GM23338 (cell line): ENCODE results near the gene MRPL48. TPM values are rescaled to one million over a fixed set of nuclear protein-coding genes. Genes with fewer than 3 reads are reported as not detected.

Source experiments
- ATAC-seq: fragments of 200-7000 bp; cut with Tn5 transposase; 3 replicates; pipeline ENCODE4 v1.9.1; 2020
- DNase-seq: peaks from one replicate; pipeline ENCODE4 v3.0.0-alpha.2; 2015; ENCODE audit warnings: low spot score
- H2AFZ ChIP-seq: fragments of 200-600 bp; sonication (generic); 2 replicates; pipeline ENCODE4 v1.8.0; 2016; ENCODE audit warnings: antibody characterized with exemption, mild to moderate bottlenecking, moderate library complexity
- H3F3A ChIP-seq: fragments of 200-600 bp; sonication (generic); replicated peaks from 2 replicates; pipeline ENCODE4 v1.8.0; 2017; ENCODE audit warnings: antibody characterized with exemption, mixed run types, low read depth
- H3K27ac ChIP-seq: fragments of 200-600 bp; sonication (generic); 2 replicates; pipeline ENCODE4 v1.6.1; 2016; ENCODE audit warnings: low read depth
- H3K27me3 ChIP-seq: fragments of 200-600 bp; sonication (generic); 2 replicates; pipeline ENCODE4 v1.8.0; 2016; ENCODE audit warnings: mild to moderate bottlenecking, mixed run types, moderate library complexity; ENCODE audit not compliant: insufficient read depth
- H3K36me3 ChIP-seq: fragments of 200-600 bp; sonication (generic); 2 replicates; pipeline ENCODE4 v1.8.0; 2016; ENCODE audit warnings: mild to moderate bottlenecking; ENCODE audit not compliant: insufficient read depth
- H3K4me1 ChIP-seq: fragments of 200-600 bp; sonication (generic); 2 replicates; pipeline ENCODE4 v1.8.0; 2016; ENCODE audit warnings: mild to moderate bottlenecking, moderate library complexity; ENCODE audit not compliant: insufficient read depth
- H3K4me2 ChIP-seq: fragments of 200-600 bp; sonication (generic); 2 replicates; pipeline ENCODE4 v1.7.1; 2017; ENCODE audit warnings: mixed run types
- H3K4me3 ChIP-seq: fragments of 200-600 bp; sonication (generic); 2 replicates; pipeline ENCODE4 v1.6.1; 2016; ENCODE audit warnings: mixed run types
- H3K79me2 ChIP-seq: fragments of 200-600 bp; sonication (generic); replicated peaks from 2 replicates; pipeline ENCODE4 v1.8.0; 2017; ENCODE audit warnings: mild to moderate bottlenecking; ENCODE audit not compliant: insufficient read depth
- H3K9me2 ChIP-seq: fragments of 200-600 bp; sonication (generic); 2 replicates; pipeline ENCODE4 v1.8.0; 2017; ENCODE audit not compliant: insufficient read depth
- H4K20me1 ChIP-seq: fragments of 200-600 bp; sonication (generic); replicated peaks from 2 replicates; pipeline ENCODE4 v1.8.0; 2017; ENCODE audit warnings: mild to moderate bottlenecking; ENCODE audit not compliant: insufficient read depth
- H3K27ac Mint-ChIP-seq: 2 replicates; pipeline ENCODE4 v1.8.0; 2020; ENCODE audit warnings: inconsistent platforms, mild to moderate bottlenecking, moderate library complexity, mixed read lengths
- H3K27me3 Mint-ChIP-seq: 3 replicates; pipeline ENCODE4 v1.8.0; 2022; ENCODE audit warnings: low read depth, mild to moderate bottlenecking, moderate library complexity, mixed read lengths, inconsistent platforms; ENCODE audit not compliant: insufficient read depth, poor library complexity
- H3K36me3 Mint-ChIP-seq: 3 replicates; pipeline ENCODE4 v1.8.0; 2021; ENCODE audit warnings: low read depth, mild to moderate bottlenecking, inconsistent platforms, moderate library complexity, mixed read lengths
- H3K4me1 Mint-ChIP-seq: 3 replicates; pipeline ENCODE4 v1.8.0; 2020; ENCODE audit warnings: mild to moderate bottlenecking, inconsistent platforms, mixed read lengths
- H3K4me3 Mint-ChIP-seq: 3 replicates; pipeline ENCODE4 v1.8.0; 2021; ENCODE audit warnings: moderate library complexity, mild to moderate bottlenecking, inconsistent platforms, mixed read lengths
- H3K9me3 Mint-ChIP-seq: 3 replicates; pipeline ENCODE4 v1.8.0; 2020; ENCODE audit warnings: moderate library complexity, mild to moderate bottlenecking, inconsistent platforms, mixed read lengths
- CTCF ChIP-seq, 2 experiments: fragments of 200-600 bp in 1 of 2; sonication (generic) in 1 of 2; conservative IDR thresholded peaks; 2 replicates each; pipeline versions ENCODE4 v1.5.1 to v1.6.1; 2016 to 2017; ENCODE audit warnings: antibody characterized with exemption in 2 of 2, low read depth in 2 of 2, mild to moderate bottlenecking in 2 of 2, moderate library complexity in 1 of 2
- ETS1 ChIP-seq: IDR thresholded peaks from 2 replicates; pipeline ENCODE4 v1.6.1; 2016; ENCODE audit warnings: antibody characterized with exemption
- EZH2 ChIP-seq: fragments of 200-600 bp; sonication (generic); IDR thresholded peaks from one replicate; pipeline ENCODE4 v1.8.0; 2017; ENCODE audit warnings: antibody characterized with exemption, mild to moderate bottlenecking, low read depth; ENCODE audit not compliant: unreplicated experiment
- NANOG ChIP-seq: IDR thresholded peaks from 2 replicates; pipeline ENCODE4 v1.6.1; 2016; ENCODE audit warnings: antibody characterized with exemption, borderline replicate concordance
- POLR2AphosphoS5 ChIP-seq: IDR thresholded peaks from 2 replicates; pipeline ENCODE4 v1.6.1; 2016; ENCODE audit warnings: antibody characterized with exemption, low read depth
- ZNF331 ChIP-seq: fragments of 250-450 bp; sonication (Bioruptor Pico); IDR thresholded peaks from 2 replicates; pipeline ENCODE4 v1.5.0; 2020; ENCODE audit warnings: low read depth, mild to moderate bottlenecking, moderate library complexity
- polyA plus RNA-seq: library from polyadenylated mRNA; unstranded; fragments of >200 nt; fragmentation: Nextera tagmentation; extraction: Ambion mirVana; gene quantifications from 2 replicates; pipeline ENCODE4 v1.2.1, GENCODE V29; 2016
- total RNA-seq: library from RNA; depleted of rRNA; stranded (reverse); fragments of >200 nt; shearing (Covaris generic); gene quantifications from 2 replicates; pipeline ENCODE4 v1.2.3, GENCODE V29; 2014
- TF ChIP-seq, protein P1 (sequence below): fragments of 250-450 bp; sonication (Bioruptor Pico); IDR thresholded peaks from 2 replicates; pipeline ENCODE4 v1.5.0; 2020; ENCODE audit warnings: mild to moderate bottlenecking, moderate library complexity

The MRPL48 gene
- total and polyA plus RNA-seq, 2 experiments from 2014 or later, result 24.1 to 103 TPM

GRCh38 chr11:73852049-73852448, 64.4 kb downstream of the MRPL48 start:
- no peak overlapping the region for H3K4me3 Mint-ChIP-seq

DNA sequence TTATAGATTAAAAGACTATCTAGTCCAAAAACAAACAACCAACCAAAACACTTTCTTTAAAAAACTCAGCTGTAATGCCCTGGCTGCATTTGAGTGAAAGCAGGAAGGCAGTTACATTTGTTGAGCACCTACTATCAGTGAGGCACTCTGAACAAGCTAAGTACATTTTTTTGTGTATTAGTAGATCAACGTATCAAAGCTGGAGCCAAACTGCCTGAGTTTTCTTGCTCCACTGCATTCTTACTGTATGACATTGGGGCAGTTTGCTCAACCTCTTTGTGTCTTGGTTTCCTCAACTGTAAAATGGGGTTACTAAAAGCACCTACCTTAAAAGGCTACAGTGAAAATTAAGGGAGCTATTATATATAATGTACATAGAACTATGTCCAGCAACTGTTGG, 67.0 kb downstream of the MRPL48 start:
- no peak for TF ChIP-seq CTCF (conservative IDR thresholded peaks at IDR 0.05; ENCODE audit: low read depth in 2 of 2)
- TF ChIP-seq POLR2AphosphoS5, result no peak
- no peak for TF ChIP-seq ZNF331 (CRISPR knock-in tag)
- TF ChIP-seq EZH2, result no peak
- TF ChIP-seq, protein P1, sequence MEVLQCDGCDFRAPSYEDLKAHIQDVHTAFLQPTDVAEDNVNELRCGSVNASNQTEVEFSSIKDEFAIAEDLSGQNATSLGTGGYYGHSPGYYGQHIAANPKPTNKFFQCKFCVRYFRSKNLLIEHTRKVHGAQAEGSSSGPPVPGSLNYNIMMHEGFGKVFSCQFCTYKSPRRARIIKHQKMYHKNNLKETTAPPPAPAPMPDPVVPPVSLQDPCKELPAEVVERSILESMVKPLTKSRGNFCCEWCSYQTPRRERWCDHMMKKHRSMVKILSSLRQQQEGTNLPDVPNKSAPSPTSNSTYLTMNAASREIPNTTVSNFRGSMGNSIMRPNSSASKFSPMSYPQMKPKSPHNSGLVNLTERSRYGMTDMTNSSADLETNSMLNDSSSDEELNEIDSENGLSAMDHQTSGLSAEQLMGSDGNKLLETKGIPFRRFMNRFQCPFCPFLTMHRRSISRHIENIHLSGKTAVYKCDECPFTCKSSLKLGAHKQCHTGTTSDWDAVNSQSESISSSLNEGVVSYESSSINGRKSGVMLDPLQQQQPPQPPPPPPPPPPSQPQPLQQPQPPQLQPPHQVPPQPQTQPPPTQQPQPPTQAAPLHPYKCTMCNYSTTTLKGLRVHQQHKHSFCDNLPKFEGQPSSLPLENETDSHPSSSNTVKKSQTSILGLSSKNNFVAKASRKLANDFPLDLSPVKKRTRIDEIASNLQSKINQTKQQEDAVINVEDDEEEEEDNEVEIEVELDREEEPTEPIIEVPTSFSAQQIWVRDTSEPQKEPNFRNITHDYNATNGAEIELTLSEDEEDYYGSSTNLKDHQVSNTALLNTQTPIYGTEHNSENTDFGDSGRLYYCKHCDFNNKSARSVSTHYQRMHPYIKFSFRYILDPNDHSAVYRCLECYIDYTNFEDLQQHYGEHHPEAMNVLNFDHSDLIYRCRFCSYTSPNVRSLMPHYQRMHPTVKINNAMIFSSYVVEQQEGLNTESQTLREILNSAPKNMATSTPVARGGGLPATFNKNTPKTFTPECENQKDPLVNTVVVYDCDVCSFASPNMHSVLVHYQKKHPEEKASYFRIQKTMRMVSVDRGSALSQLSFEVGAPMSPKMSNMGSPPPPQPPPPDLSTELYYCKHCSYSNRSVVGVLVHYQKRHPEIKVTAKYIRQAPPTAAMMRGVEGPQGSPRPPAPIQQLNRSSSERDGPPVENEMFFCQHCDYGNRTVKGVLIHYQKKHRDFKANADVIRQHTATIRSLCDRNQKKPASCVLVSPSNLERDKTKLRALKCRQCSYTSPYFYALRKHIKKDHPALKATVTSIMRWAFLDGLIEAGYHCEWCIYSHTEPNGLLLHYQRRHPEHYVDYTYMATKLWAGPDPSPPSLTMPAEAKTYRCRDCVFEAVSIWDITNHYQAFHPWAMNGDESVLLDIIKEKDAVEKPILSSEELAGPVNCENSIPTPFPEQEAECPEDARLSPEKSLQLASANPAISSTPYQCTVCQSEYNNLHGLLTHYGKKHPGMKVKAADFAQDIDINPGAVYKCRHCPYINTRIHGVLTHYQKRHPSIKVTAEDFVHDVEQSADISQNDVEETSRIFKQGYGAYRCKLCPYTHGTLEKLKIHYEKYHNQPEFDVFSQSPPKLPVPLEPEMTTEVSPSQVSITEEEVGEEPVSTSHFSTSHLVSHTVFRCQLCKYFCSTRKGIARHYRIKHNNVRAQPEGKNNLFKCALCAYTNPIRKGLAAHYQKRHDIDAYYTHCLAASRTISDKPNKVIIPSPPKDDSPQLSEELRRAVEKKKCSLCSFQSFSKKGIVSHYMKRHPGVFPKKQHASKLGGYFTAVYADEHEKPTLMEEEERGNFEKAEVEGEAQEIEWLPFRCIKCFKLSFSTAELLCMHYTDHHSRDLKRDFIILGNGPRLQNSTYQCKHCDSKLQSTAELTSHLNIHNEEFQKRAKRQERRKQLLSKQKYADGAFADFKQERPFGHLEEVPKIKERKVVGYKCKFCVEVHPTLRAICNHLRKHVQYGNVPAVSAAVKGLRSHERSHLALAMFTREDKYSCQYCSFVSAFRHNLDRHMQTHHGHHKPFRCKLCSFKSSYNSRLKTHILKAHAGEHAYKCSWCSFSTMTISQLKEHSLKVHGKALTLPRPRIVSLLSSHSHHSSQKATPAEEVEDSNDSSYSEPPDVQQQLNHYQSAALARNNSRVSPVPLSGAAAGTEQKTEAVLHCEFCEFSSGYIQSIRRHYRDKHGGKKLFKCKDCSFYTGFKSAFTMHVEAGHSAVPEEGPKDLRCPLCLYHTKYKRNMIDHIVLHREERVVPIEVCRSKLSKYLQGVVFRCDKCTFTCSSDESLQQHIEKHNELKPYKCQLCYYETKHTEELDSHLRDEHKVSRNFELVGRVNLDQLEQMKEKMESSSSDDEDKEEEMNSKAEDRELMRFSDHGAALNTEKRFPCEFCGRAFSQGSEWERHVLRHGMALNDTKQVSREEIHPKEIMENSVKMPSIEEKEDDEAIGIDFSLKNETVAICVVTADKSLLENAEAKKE, result no peak
- TF ChIP-seq ETS1, result no peak
- no peaks in the 10 kb centered on the region for H3K27me3 ChIP-seq
- 0 out of 2 replicates have a peak, but pooled peaks cover 3% of the 10 kb centered on the region for H3F3A ChIP-seq
- H3K79me2 ChIP-seq, result no peaks in the 10 kb centered on the region
- H4K20me1 ChIP-seq, result 0 out of 2 replicates have a peak, but pooled peaks cover 5% of the 10 kb centered on the region
- DNase-seq, result no peak
- Mint-ChIP-seq H3K4me3 (no peak overlapping the region), H3K9me3 (no peaks in the 10 kb centered on the region; the same call in 2 of the 3 replicates), H3K27ac (no peak overlapping the region), H3K27me3 (no peaks in the 10 kb centered on the region), H3K36me3 (no peaks in the 10 kb centered on the region; the same call in 2 of the 3 replicates), H3K4me1 (peaks cover 7% of the 10 kb centered on the region)
- no peak for ATAC-seq
- H2AFZ ChIP-seq, result no peak overlapping the region
- H3K27ac ChIP-seq, result no peak overlapping the region
- no peaks in the 10 kb centered on the region for H3K9me2 ChIP-seq
- no peaks in the 10 kb centered on the region for H3K36me3 ChIP-seq
- no peak overlapping the region for H3K4me2 ChIP-seq
- H3K4me3 ChIP-seq, result no peak overlapping the region
- no peaks in the 10 kb centered on the region for H3K4me1 ChIP-seq

More at GRCh38 chr11:73852049-73852448, 64.4 kb downstream of the MRPL48 start:
- no peak overlapping the region for H2AFZ ChIP-seq
- H3K4me1 ChIP-seq, result no peaks in the 10 kb centered on the region
- H4K20me1 ChIP-seq, result 0 out of 2 replicates have a peak, but pooled peaks cover 5% of the 10 kb centered on the region
- no peaks in the 10 kb centered on the region for H3K9me2 ChIP-seq
- Mint-ChIP-seq H3K36me3 (no peaks in the 10 kb centered on the region; the same call in 2 of the 3 replicates), H3K27ac (no peak overlapping the region), H3K9me3 (no peaks in the 10 kb centered on the region; the same call in 2 of the 3 replicates), H3K27me3 (no peaks in the 10 kb centered on the region), H3K4me1 (peaks cover 7% of the 10 kb centered on the region)
- no peaks in the 10 kb centered on the region for H3K27me3 ChIP-seq
- no peaks in the 10 kb centered on the region for H3K36me3 ChIP-seq
- DNase-seq, result no peak
- no peak overlapping the region for H3K4me3 ChIP-seq
- H3K27ac ChIP-seq, result no peak overlapping the region
- TF ChIP-seq NANOG (no peak), CTCF (conservative IDR thresholded peaks at IDR 0.05; ENCODE audit: low read depth in 2 of 2) (no peak)
- 0 out of 2 replicates have a peak, but pooled peaks cover 3% of the 10 kb centered on the region for H3F3A ChIP-seq
- no peak overlapping the region for H3K4me2 ChIP-seq
- no peak for ATAC-seq
- no peaks in the 10 kb centered on the region for H3K79me2 ChIP-seq
